CD8-positive, alpha-beta memory T cell (primary cell): ENCODE measurements around the gene PCBD1. TPM values are rescaled to one million over a fixed set of nuclear protein-coding genes. Genes with fewer than 3 reads are reported as not detected.
"Not testable (repeated sequence)": the region's sequence is repeated elsewhere in the genome, so short reads cannot be mapped to it uniquely, and the experiment has no call there.

Source experiments
- CTCF ChIA-PET: fragments of 350-600 bp; sonication (Branson Sonifier 250); formaldehyde crosslinking; loops from one replicate; lab custom pipeline; 2021; ENCODE audit warnings: antibody characterized with exemption; lab: Charles Lee
- POLR2A ChIA-PET: fragments of 350-600 bp; sonication (Branson Sonifier 250); formaldehyde crosslinking; loops from one replicate; lab custom pipeline; 2021; ENCODE audit warnings: antibody characterized with exemption; lab: Charles Lee
- DNase-seq, 5 donors: peaks; one replicate each; pipeline versions ENCODE4 v3.0.0 to v3.0.0-alpha.2; 2020 to 2022; ENCODE audit warnings: mixed read lengths in 1 of 5
- H3K27ac ChIP-seq: one replicate; pipeline ENCODE4 v1.7.0; 2013; ENCODE audit warnings: low read depth, mild to moderate bottlenecking, low read length, moderate library complexity
- H3K27me3 ChIP-seq: 2 replicates; pipeline ENCODE4 v1.7.0; 2013; ENCODE audit warnings: low read length, mild to moderate bottlenecking; ENCODE audit not compliant: insufficient read depth, poor library complexity, severe bottlenecking
- H3K36me3 ChIP-seq: 2 replicates; pipeline ENCODE4 v1.7.0; 2013; ENCODE audit warnings: mild to moderate bottlenecking, low read length, moderate library complexity; ENCODE audit not compliant: insufficient read depth
- H3K4me1 ChIP-seq: 2 replicates; pipeline ENCODE4 v1.7.0; 2013; ENCODE audit warnings: mild to moderate bottlenecking, low read length, moderate library complexity; ENCODE audit not compliant: insufficient read depth
- H3K4me3 ChIP-seq: 2 replicates; pipeline ENCODE4 v1.7.0; 2013; ENCODE audit warnings: mild to moderate bottlenecking, low read length
- H3K9me3 ChIP-seq: 2 replicates; pipeline ENCODE4 v1.7.0; 2013; ENCODE audit warnings: mild to moderate bottlenecking, low read length
- H3K27ac Mint-ChIP-seq, 8 donors: one replicate each; pipeline ENCODE4 v1.8.0; 2020 to 2021; ENCODE audit warnings: mixed read lengths in 8 of 8, mild to moderate bottlenecking in 6 of 8, inconsistent platforms in 3 of 8, moderate library complexity in 3 of 8
- H3K27me3 Mint-ChIP-seq, 2 donors: one replicate each; pipeline ENCODE4 v1.8.0; 2020 to 2021; ENCODE audit warnings: mixed read lengths in 2 of 2, mild to moderate bottlenecking in 1 of 2, moderate library complexity in 1 of 2
- H3K36me3 Mint-ChIP-seq, 3 donors: one replicate each; pipeline ENCODE4 v1.8.0; 2020 to 2021; ENCODE audit warnings: mixed read lengths in 3 of 3, inconsistent platforms in 1 of 3, mild to moderate bottlenecking in 1 of 3
- H3K4me1 Mint-ChIP-seq, 3 donors: one replicate each; pipeline ENCODE4 v1.8.0; 2020 to 2021; ENCODE audit warnings: mixed read lengths in 3 of 3, inconsistent platforms in 1 of 3, mild to moderate bottlenecking in 1 of 3
- H3K4me3 Mint-ChIP-seq, 7 donors: one replicate each; pipeline ENCODE4 v1.8.0; 2020 to 2021; ENCODE audit warnings: mixed read lengths in 7 of 7, mild to moderate bottlenecking in 6 of 7, moderate library complexity in 4 of 7, inconsistent platforms in 2 of 7
- H3K9me3 Mint-ChIP-seq, 5 donors: one replicate each; pipeline ENCODE4 v1.8.0; 2020 to 2022; ENCODE audit warnings: mixed read lengths in 5 of 5, mild to moderate bottlenecking in 3 of 5, moderate library complexity in 2 of 5, inconsistent platforms in 1 of 5
- polyA plus RNA-seq: library from polyadenylated mRNA; unstranded; fragments of 300-500 nt; fragmentation: Illumina TruSeq; gene quantifications from one replicate; pipeline ENCODE4 v1.2.3, GENCODE V29; 2021
- total RNA-seq, 2 experiments: library from RNA; stranded (reverse); gene quantifications; one replicate each; pipeline ENCODE4 v1.2.3, GENCODE V29; 2021

Gene PCBD1
- total and polyA plus RNA-seq, 3 experiments from 2014 or later = 29.1 to 55.3 (median 53.9) TPM

DNA sequence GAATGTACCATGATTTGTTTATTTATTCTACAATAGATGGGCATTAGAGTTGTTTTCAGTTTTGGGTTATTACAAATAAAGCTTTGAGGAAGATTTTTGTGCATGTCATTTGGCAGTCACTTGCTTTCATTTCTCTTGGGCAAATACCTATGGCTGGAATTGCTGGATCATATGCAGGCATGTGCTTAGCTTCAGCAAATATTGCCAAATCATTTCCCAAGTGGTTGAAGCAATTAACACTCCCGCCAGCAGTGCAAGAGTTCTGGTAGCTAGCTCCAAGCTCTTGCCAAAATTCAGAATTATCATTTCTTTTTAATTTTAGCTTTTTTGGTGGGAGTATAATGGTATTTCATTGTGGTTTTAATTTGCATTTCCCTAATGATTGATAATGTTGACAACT is 32.9 kb upstream of the PCBD1 start:
- ChIA-PET POLR2A (no interaction called here), CTCF (no interaction called here)
- Mint-ChIP-seq H3K27ac (no peak overlapping the region), H3K4me1 (peaks cover 6 to 8% (median 7%) of the 10 kb centered on the region in 3 donors), H3K4me3 (no peak overlapping the region), H3K36me3 (no peaks in the 10 kb centered on the region), H3K27me3 (peaks cover 9 to 34% of the 10 kb centered on the region in 2 donors), H3K9me3 (peaks cover 0 to 1% (median 0%) of the 10 kb centered on the region in 5 donors)
- H3K36me3 ChIP-seq = no peaks in the 10 kb centered on the region
- DNase-seq = no peak
- H3K27me3 ChIP-seq = no peaks in the 10 kb centered on the region
- H3K27ac ChIP-seq = no peak overlapping the region
- no peak overlapping the region for H3K4me3 ChIP-seq
- no peaks in the 10 kb centered on the region for H3K4me1 ChIP-seq
- no peaks in the 10 kb centered on the region for H3K9me3 ChIP-seq

DNA sequence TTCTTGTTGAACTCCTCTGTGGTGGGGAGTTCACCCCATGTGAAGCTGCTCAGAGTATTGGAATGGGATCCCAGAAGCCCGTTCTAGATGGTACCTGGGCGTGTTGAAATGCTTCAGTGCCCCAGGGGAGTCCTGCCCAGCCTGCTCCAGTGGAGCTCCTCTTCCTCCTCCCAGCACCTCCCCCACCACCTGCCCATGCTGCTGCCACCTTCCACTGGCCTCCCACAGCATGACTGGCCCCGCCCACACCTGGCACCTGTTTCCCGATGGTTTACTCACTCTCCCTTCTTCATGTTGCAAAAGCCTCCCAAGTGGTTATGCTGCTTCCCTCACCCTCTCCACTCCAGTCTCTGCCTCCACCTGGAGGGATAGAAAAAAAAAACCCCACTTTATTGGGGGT is 32.2 kb upstream of the PCBD1 start:
- H3K27me3 ChIP-seq = no peaks in the 10 kb centered on the region
- CTCF ChIA-PET = no interaction called here
- no peak overlapping the region for H3K27ac Mint-ChIP-seq

GRCh38 chr10:70919906-70920305 is 31.5 kb upstream of the PCBD1 start:
- H3K9me3 Mint-ChIP-seq, H3K4me3 Mint-ChIP-seq, CTCF ChIA-PET, H3K9me3 ChIP-seq, H3K36me3 ChIP-seq, H3K4me1 Mint-ChIP-seq, H3K36me3 Mint-ChIP-seq, DNase-seq, H3K27ac Mint-ChIP-seq, H3K27ac ChIP-seq, POLR2A ChIA-PET, H3K4me1 ChIP-seq, H3K27me3 ChIP-seq, H3K4me3 ChIP-seq: not testable (repeated sequence)
- H3K27me3 Mint-ChIP-seq = peaks cover 7 to 34% of the 10 kb centered on the region in 2 donors

More for the DNA sequence above, 32.2 kb upstream of the PCBD1 start:
- Mint-ChIP-seq H3K36me3 (no peaks in the 10 kb centered on the region), H3K4me3 (no peak overlapping the region), H3K4me1 (peaks cover 5 to 6% (median 5%) of the 10 kb centered on the region in 3 donors), H3K27me3 (peaks cover 9 to 36% of the 10 kb centered on the region in 2 donors), H3K9me3 (peaks cover 0 to 3% (median 0%) of the 10 kb centered on the region in 5 donors)
- POLR2A ChIA-PET = no interaction called here
- Histone ChIP-seq H3K27ac (no peak overlapping the region), H3K4me3 (no peak overlapping the region), H3K9me3 (no peaks in the 10 kb centered on the region), H3K4me1 (no peaks in the 10 kb centered on the region), H3K36me3 (no peaks in the 10 kb centered on the region)
- no peak for DNase-seq

GRCh38 chr10:70918851-70919530 is 30.6 kb upstream of the PCBD1 start:
- Histone ChIP-seq H3K27me3 (no peaks in the 10 kb centered on the region), H3K4me3 (no peak overlapping the region)
- no peak for DNase-seq

GRCh38 chr10:70917635-70918034 is 29.3 kb upstream of the PCBD1 start:
- Mint-ChIP-seq H3K27me3 (peaks cover 9 to 36% of the 10 kb centered on the region in 2 donors), H3K4me3 (no peak overlapping the region), H3K27ac (no peak overlapping the region), H3K4me1 (no peaks in the 10 kb centered on the region), H3K9me3 (peaks cover 0 to 6% (median 0%) of the 10 kb centered on the region in 5 donors), H3K36me3 (no peaks in the 10 kb centered on the region)
- CTCF ChIA-PET = interaction anchor here (1.1 kb wide), 1 partner anchor 7 kb away, joined by 3 read pairs; no protein-coding TSS in a partner anchor
- DNase-seq = no peak
- Histone ChIP-seq H3K4me3 (no peak overlapping the region), H3K4me1 (no peaks in the 10 kb centered on the region), H3K27ac (no peak overlapping the region), H3K36me3 (no peaks in the 10 kb centered on the region), H3K27me3 (no peaks in the 10 kb centered on the region), H3K9me3 (no peaks in the 10 kb centered on the region)
- POLR2A ChIA-PET = no interaction called here

More at GRCh38 chr10:70918851-70919530, 30.6 kb upstream of the PCBD1 start:
- Histone ChIP-seq H3K36me3 (no peaks in the 10 kb centered on the region), H3K4me1 (no peaks in the 10 kb centered on the region), H3K9me3 (no peaks in the 10 kb centered on the region), H3K27ac (no peak overlapping the region)
- H3K9me3 Mint-ChIP-seq = peaks cover 0 to 3% (median 0%) of the 10 kb centered on the region in 5 donors
- no peak overlapping the region for H3K27ac Mint-ChIP-seq
- no peaks in the 10 kb centered on the region for H3K4me1 Mint-ChIP-seq
- peaks cover 7 to 37% of the 10 kb centered on the region in 2 donors for H3K27me3 Mint-ChIP-seq
- CTCF ChIA-PET = no interaction called here
- H3K36me3 Mint-ChIP-seq = no peaks in the 10 kb centered on the region
- peak overlapping the region in 1 of 7 donors; percentile 57 for H3K4me3 Mint-ChIP-seq
- POLR2A ChIA-PET = no interaction called here

GRCh38 chr10:70917226-70917625 is 28.9 kb upstream of the PCBD1 start:
- no peaks in the 10 kb centered on the region for H3K9me3 ChIP-seq
- DNase-seq = no peak
- H3K27me3 ChIP-seq = no peaks in the 10 kb centered on the region
- Mint-ChIP-seq H3K4me1 (no peaks in the 10 kb centered on the region), H3K27ac (peak overlapping the region in 1 of 8 donors; percentile 14), H3K27me3 (peaks cover 9 to 33% of the 10 kb centered on the region in 2 donors), H3K4me3 (no peak overlapping the region), H3K36me3 (no peaks in the 10 kb centered on the region), H3K9me3 (peaks cover 0 to 6% (median 0%) of the 10 kb centered on the region in 5 donors)
- no peaks in the 10 kb centered on the region for H3K36me3 ChIP-seq
- H3K27ac ChIP-seq = no peak overlapping the region
- H3K4me3 ChIP-seq = no peak overlapping the region
- CTCF ChIA-PET = interaction anchor here (1.1 kb wide), 1 partner anchor 8 kb away, joined by 3 read pairs; no protein-coding TSS in a partner anchor
- POLR2A ChIA-PET = no interaction called here
- H3K4me1 ChIP-seq = no peaks in the 10 kb centered on the region

- H3K4me3 Mint-ChIP-seq = no peak overlapping the region
- Histone ChIP-seq H3K36me3 (no peaks in the 10 kb centered on the region), H3K27ac (no peak overlapping the region), H3K9me3 (no peaks in the 10 kb centered on the region), H3K4me3 (no peak overlapping the region), H3K4me1 (no peaks in the 10 kb centered on the region), H3K27me3 (no peaks in the 10 kb centered on the region)
- ChIA-PET POLR2A (no interaction called here), CTCF (no interaction called here)
- H3K9me3 Mint-ChIP-seq = peaks cover 0 to 4% (median 0%) of the 10 kb centered on the region in 5 donors
- no peak overlapping the region for H3K27ac Mint-ChIP-seq
- no peaks in the 10 kb centered on the region for H3K36me3 Mint-ChIP-seq
- no peak for DNase-seq
- H3K4me1 Mint-ChIP-seq = no peaks in the 10 kb centered on the region
- peaks cover 5 to 26% of the 10 kb centered on the region in 2 donors for H3K27me3 Mint-ChIP-seq
Measured at GRCh38 chr10:70916241-70916640, 27.9 kb upstream of the PCBD1 start.

DNA sequence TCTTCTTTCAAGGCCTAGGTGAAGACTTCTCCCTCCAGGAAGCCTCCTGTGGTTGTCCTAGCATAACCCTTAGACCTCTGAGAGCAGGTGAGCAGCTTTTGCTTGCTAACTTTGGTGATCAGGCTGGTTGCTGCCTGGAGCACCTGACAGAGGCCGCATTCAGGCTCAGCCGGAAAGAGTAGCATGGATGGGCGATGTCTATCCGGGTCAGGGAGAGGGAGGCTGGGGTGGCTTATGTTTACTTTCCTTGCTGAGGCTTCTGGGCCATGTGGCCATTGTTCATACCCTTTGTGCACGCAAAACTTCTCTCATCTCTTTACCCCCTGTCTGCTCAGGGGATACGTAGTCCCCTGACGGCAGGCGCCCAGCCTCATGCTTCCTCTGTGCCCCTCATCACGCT is 27.4 kb upstream of the PCBD1 start:
- H3K4me1 ChIP-seq = no peaks in the 10 kb centered on the region
- Mint-ChIP-seq H3K4me1 (no peaks in the 10 kb centered on the region), H3K27ac (no peak overlapping the region), H3K4me3 (no peak overlapping the region), H3K9me3 (peaks cover 0 to 4% (median 0%) of the 10 kb centered on the region in 5 donors), H3K27me3 (peaks cover 5 to 21% of the 10 kb centered on the region in 2 donors), H3K36me3 (no peaks in the 10 kb centered on the region)
- H3K9me3 ChIP-seq = no peaks in the 10 kb centered on the region
- no peak overlapping the region for H3K27ac ChIP-seq
- no peak overlapping the region for H3K4me3 ChIP-seq
- no peaks in the 10 kb centered on the region for H3K36me3 ChIP-seq
- no peaks in the 10 kb centered on the region for H3K27me3 ChIP-seq
- ChIA-PET CTCF (no interaction called here), POLR2A (no interaction called here)
- DNase-seq = no peak
